Measurements from ENCODE around the gene KRT9.

The KRT9 gene

DNA sequence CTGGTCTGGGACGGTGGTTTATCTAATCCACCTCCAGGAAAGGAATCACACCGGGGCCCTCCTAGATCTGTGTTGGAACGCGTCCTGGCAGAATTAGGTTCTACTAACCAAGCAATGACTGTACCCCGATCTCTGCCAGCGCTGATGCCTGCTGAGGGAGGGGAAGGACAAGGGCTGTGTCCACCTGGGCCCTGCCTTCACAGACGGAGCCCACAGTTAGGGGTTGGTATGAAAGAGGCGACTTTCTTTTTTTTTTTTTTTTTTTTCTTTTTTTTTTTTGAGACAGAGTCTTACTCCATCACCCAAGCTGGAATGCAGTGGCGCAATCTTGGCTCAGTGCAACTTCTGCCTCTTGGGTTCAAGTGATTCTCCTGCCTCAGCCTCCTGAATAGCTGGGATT is 33.9 kb downstream of the KRT9 start:
- H3K27me3 ChIP-seq (ENCODE audit: control insufficient read depth, insufficient read depth, low read length), result no peaks in the 10 kb centered on the region
- peaks cover 14% of the 10 kb centered on the region for H3K4me1 ChIP-seq (ENCODE audit: control insufficient read depth, insufficient read depth, low read length)
- H3K4me3 ChIP-seq (ENCODE audit: low read length), result no peak overlapping the region
- no peak overlapping the region for H3K27ac ChIP-seq (ENCODE audit: low read length)
- DNase-seq (ENCODE audit: low read depth, low spot score), result no peak
- no peaks in the 10 kb centered on the region for H3K36me3 ChIP-seq (ENCODE audit: control insufficient read depth, insufficient read depth, low read length)
- no peaks in the 10 kb centered on the region for H3K9me3 ChIP-seq (ENCODE audit: control insufficient read depth, insufficient read depth, low read length)
- no CpG with 5 or more reads among the region's 9 CpGs for WGBS (ENCODE audit: insufficient coverage, insufficient read length)

DNA sequence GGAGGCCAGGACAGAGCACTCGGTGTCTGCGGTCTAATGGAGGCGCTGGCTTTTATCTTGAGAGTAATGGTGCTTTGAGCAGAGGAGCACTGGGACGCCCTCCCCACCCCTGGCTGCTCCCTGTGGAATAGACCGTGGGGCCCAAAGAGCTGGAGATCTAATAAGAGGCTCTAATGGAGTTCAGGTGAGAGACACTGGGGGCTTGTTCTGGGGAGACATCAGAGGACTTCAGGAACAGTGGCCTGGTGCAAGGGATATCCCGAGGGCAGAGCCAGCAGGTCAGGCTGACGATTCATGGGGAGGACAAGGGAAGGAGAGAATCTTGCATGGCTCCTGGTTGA is 34.3 kb downstream of the KRT9 start:
- H3K4me1 ChIP-seq (ENCODE audit: control insufficient read depth, insufficient read depth, low read length), result peaks cover 14% of the 10 kb centered on the region
- WGBS (ENCODE audit: insufficient coverage, insufficient read length), result no CpG with 5 or more reads among the region's 7 CpGs
- no peaks in the 10 kb centered on the region for H3K27me3 ChIP-seq (ENCODE audit: control insufficient read depth, insufficient read depth, low read length)
- H3K9me3 ChIP-seq (ENCODE audit: control insufficient read depth, insufficient read depth, low read length), result no peaks in the 10 kb centered on the region
- H3K36me3 ChIP-seq (ENCODE audit: control insufficient read depth, insufficient read depth, low read length), result no peaks in the 10 kb centered on the region
- H3K27ac ChIP-seq (ENCODE audit: low read length), result no peak overlapping the region
- H3K4me3 ChIP-seq (ENCODE audit: low read length), result no peak overlapping the region
- no peak for DNase-seq (ENCODE audit: low read depth, low spot score)

DNA sequence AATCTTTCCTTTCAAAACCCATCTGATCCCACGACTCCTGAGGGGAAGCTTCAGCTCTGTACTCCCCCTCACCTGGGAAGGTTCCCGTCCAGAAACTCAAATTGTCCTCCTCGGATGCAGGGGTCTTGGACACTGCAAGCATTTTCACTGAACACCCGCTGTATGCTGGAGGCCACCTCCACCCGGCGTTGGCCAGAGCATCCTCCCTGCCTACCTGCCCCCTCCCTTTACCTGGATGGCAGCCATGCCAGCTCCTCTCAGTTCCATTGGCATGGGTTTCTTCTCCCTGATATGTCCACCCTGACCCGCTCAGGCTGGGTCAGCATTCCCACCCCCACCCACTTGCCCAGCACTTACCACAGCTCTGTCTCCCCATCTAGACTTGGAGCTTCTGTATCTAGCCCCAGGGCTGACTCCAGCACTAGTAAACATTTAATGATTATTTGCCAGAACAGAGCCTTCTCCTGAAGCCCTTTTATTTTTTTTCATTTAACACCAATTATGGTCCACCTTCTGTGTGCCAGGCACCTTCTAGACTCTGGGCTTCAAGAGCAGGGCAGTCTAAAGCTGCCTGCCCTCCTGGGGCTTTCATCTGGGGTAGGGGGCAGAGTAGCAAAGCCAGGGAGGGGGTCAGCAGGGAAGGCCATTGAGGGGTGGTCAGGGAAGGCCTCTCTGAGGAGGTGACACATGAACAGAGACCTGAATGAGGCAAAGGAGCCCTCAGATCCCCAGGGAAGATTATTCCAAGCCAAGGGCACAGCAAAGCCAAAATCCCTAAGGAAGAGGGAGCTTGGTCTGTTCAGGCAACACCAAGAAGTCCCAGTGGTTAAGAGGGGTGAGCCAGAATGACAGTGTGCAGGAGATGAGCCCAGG is 34.9 kb downstream of the KRT9 start:
- Histone ChIP-seq H3K27ac (ENCODE audit: low read length) (no peak overlapping the region), H3K4me1 (ENCODE audit: control insufficient read depth, insufficient read depth, low read length) (peaks cover 14% of the 10 kb centered on the region), H3K4me3 (ENCODE audit: low read length) (no peak overlapping the region), H3K36me3 (ENCODE audit: control insufficient read depth, insufficient read depth, low read length) (no peaks in the 10 kb centered on the region), H3K9me3 (ENCODE audit: control insufficient read depth, insufficient read depth, low read length) (no peaks in the 10 kb centered on the region), H3K27me3 (ENCODE audit: control insufficient read depth, insufficient read depth, low read length) (no peaks in the 10 kb centered on the region)
- DNase-seq (ENCODE audit: low read depth, low spot score), result no peak
- no CpG with 5 or more reads among the region's 7 CpGs for WGBS (ENCODE audit: insufficient coverage, insufficient read length)

DNA sequence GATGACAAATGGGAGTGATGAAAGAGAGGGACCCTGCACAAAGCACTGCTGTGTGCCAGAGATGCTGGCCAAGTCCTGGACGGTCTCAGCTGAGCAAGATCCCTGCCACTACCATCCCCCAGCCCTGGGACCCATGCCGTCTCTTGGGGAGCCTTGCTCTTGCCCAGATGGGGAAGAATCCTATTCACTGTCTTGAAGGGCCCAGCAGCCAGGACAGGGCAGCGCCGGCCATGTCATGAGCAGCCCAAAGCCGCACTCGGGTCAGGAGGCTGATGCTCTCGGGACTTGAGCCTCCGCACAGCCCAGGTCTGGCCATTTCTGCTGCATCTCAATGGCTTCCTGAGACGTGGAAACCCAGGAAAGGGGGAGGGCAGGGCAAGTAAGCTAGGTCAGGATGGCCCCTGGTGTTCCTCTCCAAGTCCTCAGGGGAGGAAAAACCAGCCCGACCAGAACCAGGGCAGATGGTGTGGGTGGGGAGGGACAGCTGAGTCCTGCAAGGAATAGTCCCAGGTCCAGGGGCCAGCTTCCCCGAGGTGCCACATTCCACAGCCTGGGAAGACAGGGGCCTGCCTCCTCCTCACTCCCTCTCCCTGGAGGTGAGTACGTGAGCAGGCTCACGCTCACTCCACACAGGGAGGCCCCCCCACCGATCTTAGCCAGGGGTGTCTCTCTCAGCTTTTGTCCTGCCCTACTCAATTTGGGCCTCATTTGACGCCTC is 35.9 kb downstream of the KRT9 start:
- no peak overlapping the region for H3K27ac ChIP-seq (ENCODE audit: low read length)
- H3K36me3 ChIP-seq (ENCODE audit: control insufficient read depth, insufficient read depth, low read length), result no peaks in the 10 kb centered on the region
- H3K27me3 ChIP-seq (ENCODE audit: control insufficient read depth, insufficient read depth, low read length), result no peaks in the 10 kb centered on the region
- DNase-seq (ENCODE audit: low read depth, low spot score), result no peak
- no CpG with 5 or more reads among the region's 15 CpGs for WGBS (ENCODE audit: insufficient coverage, insufficient read length)
- H3K4me3 ChIP-seq (ENCODE audit: low read length), result no peak overlapping the region
- peaks cover 14% of the 10 kb centered on the region for H3K4me1 ChIP-seq (ENCODE audit: control insufficient read depth, insufficient read depth, low read length)
- H3K9me3 ChIP-seq (ENCODE audit: control insufficient read depth, insufficient read depth, low read length), result no peaks in the 10 kb centered on the region

DNA sequence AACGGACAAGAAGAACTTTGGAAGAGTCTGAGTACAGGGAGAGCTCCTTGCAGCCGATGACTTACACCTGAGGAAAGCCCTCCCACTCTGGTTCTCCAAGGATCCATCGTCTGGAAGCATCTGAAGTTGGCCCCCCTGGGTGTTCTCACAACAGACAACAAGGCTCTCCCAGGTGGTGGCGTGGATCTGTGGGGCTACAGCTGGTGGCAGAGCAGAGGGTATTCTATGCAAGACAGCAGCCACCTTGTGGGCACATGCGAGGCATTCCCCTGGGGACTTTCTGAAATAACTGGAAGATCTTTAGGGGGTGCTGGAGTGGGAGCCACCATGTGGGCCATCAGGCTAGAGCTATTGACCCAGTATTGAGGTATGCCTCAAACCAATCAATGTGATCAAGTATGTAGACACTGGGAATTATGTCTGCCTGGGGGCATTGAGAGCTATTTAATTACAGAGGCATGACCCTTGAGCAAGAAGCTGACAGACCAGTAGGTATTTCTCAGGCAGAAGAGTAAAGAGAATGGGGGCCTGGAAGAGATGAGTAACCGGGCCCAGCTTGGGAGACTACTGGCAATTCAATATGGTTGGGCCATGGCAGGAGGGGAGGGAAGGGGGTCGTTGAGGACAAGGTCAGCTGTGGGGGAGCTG is 36.8 kb downstream of the KRT9 start:
- H3K9me3 ChIP-seq (ENCODE audit: control insufficient read depth, insufficient read depth, low read length), result no peaks in the 10 kb centered on the region
- peaks cover 14% of the 10 kb centered on the region for H3K4me1 ChIP-seq (ENCODE audit: control insufficient read depth, insufficient read depth, low read length)
- no peaks in the 10 kb centered on the region for H3K27me3 ChIP-seq (ENCODE audit: control insufficient read depth, insufficient read depth, low read length)
- H3K4me3 ChIP-seq (ENCODE audit: low read length), result no peak overlapping the region
- H3K36me3 ChIP-seq (ENCODE audit: control insufficient read depth, insufficient read depth, low read length), result no peaks in the 10 kb centered on the region
- H3K27ac ChIP-seq (ENCODE audit: low read length), result no peak overlapping the region
- DNase-seq (ENCODE audit: low read depth, low spot score), result no peak
- no CpG with 5 or more reads among the region's 7 CpGs for WGBS (ENCODE audit: insufficient coverage, insufficient read length)

DNA sequence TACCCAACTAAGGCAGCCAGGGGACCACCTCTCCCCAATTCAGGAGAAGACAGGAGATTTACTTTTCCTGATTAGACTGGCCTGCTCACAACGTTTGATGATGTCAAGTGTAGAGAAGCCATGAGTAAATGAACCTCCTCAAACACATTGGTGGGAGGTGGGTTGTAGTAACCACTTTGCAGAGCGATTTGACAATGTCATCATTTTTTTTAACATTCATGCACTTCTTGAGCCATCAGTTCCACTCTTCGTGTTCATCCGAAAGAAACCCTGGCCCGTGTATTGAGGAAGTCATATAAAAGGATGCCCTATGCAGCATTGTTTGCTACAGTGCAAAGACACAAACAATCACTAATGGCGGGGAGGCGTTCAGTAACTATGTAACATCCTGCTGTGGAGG is 38.2 kb downstream of the KRT9 start:
- Histone ChIP-seq H3K27ac (ENCODE audit: low read length) (no peak overlapping the region), H3K27me3 (ENCODE audit: control insufficient read depth, insufficient read depth, low read length) (no peaks in the 10 kb centered on the region), H3K9me3 (ENCODE audit: control insufficient read depth, insufficient read depth, low read length) (no peaks in the 10 kb centered on the region), H3K4me3 (ENCODE audit: low read length) (no peak overlapping the region), H3K4me1 (ENCODE audit: control insufficient read depth, insufficient read depth, low read length) (peaks cover 14% of the 10 kb centered on the region), H3K36me3 (ENCODE audit: control insufficient read depth, insufficient read depth, low read length) (no peaks in the 10 kb centered on the region)
- WGBS (ENCODE audit: insufficient coverage, insufficient read length), result no CpG with 5 or more reads among the region's 7 CpGs
- DNase-seq (ENCODE audit: low read depth, low spot score), result no peak

DNA sequence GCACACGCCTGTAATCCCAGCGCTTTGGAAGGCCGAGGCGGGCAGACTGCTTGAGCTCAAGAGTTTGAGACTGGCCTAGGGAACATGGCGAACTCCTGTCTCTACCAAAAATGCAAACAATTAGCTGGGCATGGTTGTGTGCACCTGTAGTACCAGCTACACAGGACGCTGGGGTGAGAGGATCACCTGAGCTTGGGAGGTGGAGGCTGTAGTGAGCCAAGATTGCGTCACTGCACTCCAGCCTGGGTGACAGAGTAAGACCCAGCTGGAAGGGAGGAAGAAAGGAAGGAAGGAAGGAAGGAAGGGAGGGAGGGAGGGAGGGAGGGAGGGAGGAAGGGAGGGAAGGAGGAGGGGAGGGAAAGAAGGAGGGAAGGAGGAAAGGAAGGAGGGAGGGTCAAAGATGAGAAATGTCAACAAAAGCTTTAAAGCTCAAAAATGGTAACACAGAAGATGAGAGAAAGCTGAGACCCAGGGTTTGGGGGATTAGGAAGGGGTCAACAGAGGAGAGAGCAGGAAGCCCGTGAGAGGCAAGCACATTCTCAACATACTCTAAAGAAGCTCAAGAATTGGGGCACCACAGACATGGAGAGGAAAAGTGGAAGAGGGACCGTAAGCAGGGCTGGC is 38.8 kb downstream of the KRT9 start:
- H3K36me3 ChIP-seq (ENCODE audit: control insufficient read depth, insufficient read depth, low read length), result no peaks in the 10 kb centered on the region
- H3K9me3 ChIP-seq (ENCODE audit: control insufficient read depth, insufficient read depth, low read length), result no peaks in the 10 kb centered on the region
- no CpG with 5 or more reads among the region's 9 CpGs for WGBS (ENCODE audit: insufficient coverage, insufficient read length)
- H3K27me3 ChIP-seq (ENCODE audit: control insufficient read depth, insufficient read depth, low read length), result no peaks in the 10 kb centered on the region
- no peak for DNase-seq (ENCODE audit: low read depth, low spot score)
- H3K4me3 ChIP-seq (ENCODE audit: low read length), result no peak overlapping the region
- no peak overlapping the region for H3K27ac ChIP-seq (ENCODE audit: low read length)
- H3K4me1 ChIP-seq (ENCODE audit: control insufficient read depth, insufficient read depth, low read length), result peaks cover 12% of the 10 kb centered on the region

DNA sequence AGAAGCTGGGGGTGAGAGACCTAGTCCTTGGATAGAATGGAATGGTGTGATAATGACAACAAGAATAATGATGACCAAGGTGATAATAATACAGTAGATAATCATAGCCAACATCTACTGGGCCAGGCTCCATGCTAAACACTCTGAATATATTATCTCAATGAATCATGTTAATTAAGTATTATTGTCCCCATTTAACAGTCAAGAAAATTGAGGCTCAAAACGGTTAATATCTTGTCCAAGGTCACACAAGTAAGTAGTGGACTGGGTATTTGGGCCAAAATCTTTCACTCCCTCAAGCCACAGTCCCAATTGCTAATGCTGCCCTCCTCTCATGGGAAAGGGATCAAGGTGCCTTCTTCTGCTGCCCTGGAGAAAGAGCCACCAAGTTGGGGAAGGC is 39.9 kb downstream of the KRT9 start:
- Histone ChIP-seq H3K27ac (ENCODE audit: low read length) (no peak overlapping the region), H3K27me3 (ENCODE audit: control insufficient read depth, insufficient read depth, low read length) (no peaks in the 10 kb centered on the region), H3K4me3 (ENCODE audit: low read length) (no peak overlapping the region), H3K36me3 (ENCODE audit: control insufficient read depth, insufficient read depth, low read length) (no peaks in the 10 kb centered on the region), H3K4me1 (ENCODE audit: control insufficient read depth, insufficient read depth, low read length) (peaks cover 12% of the 10 kb centered on the region), H3K9me3 (ENCODE audit: control insufficient read depth, insufficient read depth, low read length) (no peaks in the 10 kb centered on the region)
- WGBS (ENCODE audit: insufficient coverage, insufficient read length), result no CpG with 5 or more reads among the region's 1 CpG
- DNase-seq (ENCODE audit: low read depth, low spot score), result no peak

DNA sequence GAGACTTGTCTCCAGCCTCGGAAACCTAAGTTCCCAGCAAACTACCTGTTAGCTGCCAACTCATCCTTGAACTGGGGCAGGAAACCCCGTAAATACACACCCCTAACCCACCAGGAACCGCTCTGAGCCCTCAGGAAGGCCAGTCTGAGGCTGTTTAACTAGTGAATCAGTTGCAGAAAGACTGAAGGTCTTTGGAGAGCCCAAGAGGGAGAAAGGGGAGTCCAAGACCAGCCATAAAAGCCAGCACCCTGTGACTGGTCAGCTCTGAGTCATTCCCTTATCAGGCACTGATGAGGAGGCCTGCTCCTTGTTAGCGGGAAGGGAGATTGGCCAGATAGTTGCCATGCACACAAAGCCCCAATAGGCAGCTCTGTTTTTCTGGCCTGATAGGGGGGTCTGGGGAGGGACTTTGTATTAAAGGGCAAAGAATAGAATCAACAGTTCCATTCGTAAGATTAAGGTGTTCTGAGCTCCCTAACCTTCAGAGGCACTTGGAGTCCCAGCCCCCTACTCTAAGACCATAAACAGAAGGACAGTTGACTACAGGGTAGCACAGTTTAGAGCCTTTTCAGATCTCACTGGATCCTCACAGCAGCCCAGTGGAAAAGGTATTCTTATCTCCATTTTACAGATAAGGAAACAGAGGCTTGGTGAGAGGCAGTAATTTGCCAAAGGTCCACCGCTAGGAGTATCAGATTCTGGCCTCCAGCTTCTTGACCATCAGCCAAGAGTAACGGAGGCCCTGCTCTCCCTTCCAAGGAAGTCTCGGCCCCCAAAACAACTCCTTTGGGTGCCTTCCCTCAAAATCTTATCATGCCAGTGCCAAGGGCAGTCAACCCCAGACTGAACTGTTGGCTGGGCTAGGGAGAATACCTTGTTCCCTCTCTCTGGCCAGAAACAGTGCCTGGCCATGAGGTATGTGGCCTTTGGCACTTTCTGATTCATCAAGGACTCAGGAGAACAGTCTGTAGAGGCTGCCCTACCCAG is 41.5 kb downstream of the KRT9 start:
- Histone ChIP-seq H3K27me3 (ENCODE audit: control insufficient read depth, insufficient read depth, low read length) (no peaks in the 10 kb centered on the region), H3K27ac (ENCODE audit: low read length) (no peak overlapping the region), H3K4me1 (ENCODE audit: control insufficient read depth, insufficient read depth, low read length) (peaks cover 7% of the 10 kb centered on the region), H3K4me3 (ENCODE audit: low read length) (no peak overlapping the region), H3K36me3 (ENCODE audit: control insufficient read depth, insufficient read depth, low read length) (no peaks in the 10 kb centered on the region), H3K9me3 (ENCODE audit: control insufficient read depth, insufficient read depth, low read length) (no peaks in the 10 kb centered on the region)
- DNase-seq (ENCODE audit: low read depth, low spot score), result no peak
- WGBS (ENCODE audit: insufficient coverage, insufficient read length), result no CpG with 5 or more reads among the region's 8 CpGs

Data from iPS DF 6.9 (cell line).